NB4 (cell line): ENCODE results near the gene SMAD2.

ENCODE experiments used
- DNase-seq: peaks from one replicate; pipeline ENCODE4 v3.0.0; 2010; ENCODE audit warnings: low read depth
- H3K4me3 ChIP-seq: one replicate; pipeline ENCODE4 v1.5.1; 2011; ENCODE audit warnings: mild to moderate bottlenecking, low read depth, low read length, moderate library complexity
- MYC ChIP-seq: IDR thresholded peaks from 2 replicates; pipeline ENCODE4 v1.6.1; 2011; ENCODE audit warnings: low read depth, low read length
- POLR2A ChIP-seq: IDR thresholded peaks from 2 replicates; pipeline ENCODE4 v1.6.1; 2011; ENCODE audit warnings: mild to moderate bottlenecking; ENCODE audit not compliant: insufficient read length; ENCODE audit errors: extremely low read depth
- TF ChIP-seq, protein P1 (sequence below): IDR thresholded peaks from 2 replicates; pipeline ENCODE4 v1.6.1; 2011; ENCODE audit warnings: low read depth, low read length
- TF ChIP-seq, protein P2 (sequence below): IDR thresholded peaks from one replicate; pipeline ENCODE4 v1.5.1; 2012; ENCODE audit warnings: low read depth, low read length

Gene SMAD2

DNA sequence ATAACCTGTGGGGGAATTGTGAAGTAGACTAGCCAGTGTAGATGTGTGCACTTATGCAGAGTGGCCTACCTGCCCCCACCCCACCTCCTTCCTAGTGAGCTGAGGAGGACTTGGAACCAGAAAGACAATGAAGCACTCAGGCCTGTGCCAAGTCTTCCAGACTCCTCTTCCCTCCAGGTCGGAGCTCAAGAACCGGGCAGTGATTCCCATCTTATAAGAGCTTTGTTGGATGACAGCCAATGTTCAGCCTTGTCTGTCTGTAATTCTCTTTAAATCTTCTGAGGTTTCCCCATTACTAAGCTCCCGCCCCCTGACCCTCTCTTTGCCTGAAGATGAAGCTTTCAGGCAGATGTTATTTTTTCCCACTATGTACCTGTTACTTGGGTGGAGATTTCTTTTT is 121.0 kb downstream of the SMAD2 start:
- no peak for DNase-seq
- H3K4me3 ChIP-seq: no peak overlapping the region
- TF ChIP-seq, protein P1, sequence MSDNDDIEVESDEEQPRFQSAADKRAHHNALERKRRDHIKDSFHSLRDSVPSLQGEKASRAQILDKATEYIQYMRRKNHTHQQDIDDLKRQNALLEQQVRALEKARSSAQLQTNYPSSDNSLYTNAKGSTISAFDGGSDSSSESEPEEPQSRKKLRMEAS: no peak
- TF ChIP-seq POLR2A (no peak), MYC (no peak)
- TF ChIP-seq, protein P2, sequence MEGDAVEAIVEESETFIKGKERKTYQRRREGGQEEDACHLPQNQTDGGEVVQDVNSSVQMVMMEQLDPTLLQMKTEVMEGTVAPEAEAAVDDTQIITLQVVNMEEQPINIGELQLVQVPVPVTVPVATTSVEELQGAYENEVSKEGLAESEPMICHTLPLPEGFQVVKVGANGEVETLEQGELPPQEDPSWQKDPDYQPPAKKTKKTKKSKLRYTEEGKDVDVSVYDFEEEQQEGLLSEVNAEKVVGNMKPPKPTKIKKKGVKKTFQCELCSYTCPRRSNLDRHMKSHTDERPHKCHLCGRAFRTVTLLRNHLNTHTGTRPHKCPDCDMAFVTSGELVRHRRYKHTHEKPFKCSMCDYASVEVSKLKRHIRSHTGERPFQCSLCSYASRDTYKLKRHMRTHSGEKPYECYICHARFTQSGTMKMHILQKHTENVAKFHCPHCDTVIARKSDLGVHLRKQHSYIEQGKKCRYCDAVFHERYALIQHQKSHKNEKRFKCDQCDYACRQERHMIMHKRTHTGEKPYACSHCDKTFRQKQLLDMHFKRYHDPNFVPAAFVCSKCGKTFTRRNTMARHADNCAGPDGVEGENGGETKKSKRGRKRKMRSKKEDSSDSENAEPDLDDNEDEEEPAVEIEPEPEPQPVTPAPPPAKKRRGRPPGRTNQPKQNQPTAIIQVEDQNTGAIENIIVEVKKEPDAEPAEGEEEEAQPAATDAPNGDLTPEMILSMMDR: no peak

DNA sequence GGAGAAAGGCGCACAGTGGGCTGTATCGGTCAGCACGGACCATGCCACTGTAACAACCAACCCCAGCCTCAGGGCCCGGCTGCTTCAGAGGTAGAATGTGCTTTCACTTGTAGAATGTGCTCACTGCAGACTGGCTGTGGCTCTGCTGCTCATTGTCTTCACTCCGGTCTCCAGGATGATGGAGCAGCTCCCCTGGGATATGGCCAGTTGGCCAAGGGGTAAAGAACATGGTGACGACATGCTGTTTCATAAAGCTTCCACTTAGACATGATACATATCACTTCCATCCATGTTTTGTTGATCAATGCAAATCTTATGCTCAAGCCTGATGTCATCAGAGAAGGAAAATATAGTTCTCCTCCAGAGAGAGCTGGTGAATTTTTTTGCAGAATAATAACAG is 127.7 kb downstream of the SMAD2 start:
- TF ChIP-seq MYC: no peak
- no peak for TF ChIP-seq POLR2A
- TF ChIP-seq, protein P1: no peak
- TF ChIP-seq, protein P2: no peak
- DNase-seq: no peak
- H3K4me3 ChIP-seq: no peak overlapping the region

DNA sequence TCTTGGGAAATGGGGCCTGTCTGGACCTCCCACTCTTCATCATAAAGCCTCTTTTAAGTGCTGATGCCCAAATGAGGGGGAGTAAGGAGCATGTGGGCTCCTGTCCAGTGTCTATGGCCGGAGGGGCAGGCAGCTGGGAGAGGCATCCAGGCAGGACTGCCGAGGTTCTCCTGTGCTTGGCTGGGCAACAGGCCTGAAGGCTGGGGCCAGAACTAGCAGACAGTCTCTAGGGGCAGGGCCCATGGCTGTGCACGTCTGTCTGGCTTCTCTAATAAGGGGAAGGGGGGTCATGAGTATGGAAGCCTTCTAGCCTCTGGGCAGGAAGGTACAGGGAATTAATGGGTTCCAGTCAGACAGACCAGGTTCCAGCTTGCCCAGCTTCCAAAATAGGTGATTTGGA is 128.6 kb downstream of the SMAD2 start:
- TF ChIP-seq POLR2A (no peak), MYC (no peak)
- TF ChIP-seq, protein P2: no peak
- TF ChIP-seq, protein P1: no peak
- H3K4me3 ChIP-seq: no peak overlapping the region
- no peak for DNase-seq

DNA sequence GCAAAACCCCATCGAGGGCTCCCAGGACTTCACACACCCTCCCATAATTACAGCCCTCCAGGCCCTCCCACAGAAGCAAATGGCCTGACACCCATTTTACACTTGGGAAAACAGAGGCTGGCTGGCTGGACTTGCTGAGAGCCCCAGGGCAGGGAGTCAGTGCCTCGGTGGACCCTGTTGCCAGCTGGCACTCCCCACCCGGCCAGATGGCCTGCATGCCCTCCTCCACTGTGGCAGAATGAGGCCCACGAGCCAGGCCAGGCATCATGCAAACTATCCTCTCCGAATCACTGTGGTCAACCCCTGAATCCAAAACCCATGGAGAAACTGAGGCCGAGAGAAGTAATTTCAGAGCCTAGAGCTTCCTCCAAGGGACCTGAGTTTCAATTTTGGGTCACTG is 129.7 kb downstream of the SMAD2 start:
- TF ChIP-seq, protein P2: no peak
- TF ChIP-seq POLR2A (no peak), MYC (no peak)
- TF ChIP-seq, protein P1: no peak
- no peak for DNase-seq
- no peak overlapping the region for H3K4me3 ChIP-seq

DNA sequence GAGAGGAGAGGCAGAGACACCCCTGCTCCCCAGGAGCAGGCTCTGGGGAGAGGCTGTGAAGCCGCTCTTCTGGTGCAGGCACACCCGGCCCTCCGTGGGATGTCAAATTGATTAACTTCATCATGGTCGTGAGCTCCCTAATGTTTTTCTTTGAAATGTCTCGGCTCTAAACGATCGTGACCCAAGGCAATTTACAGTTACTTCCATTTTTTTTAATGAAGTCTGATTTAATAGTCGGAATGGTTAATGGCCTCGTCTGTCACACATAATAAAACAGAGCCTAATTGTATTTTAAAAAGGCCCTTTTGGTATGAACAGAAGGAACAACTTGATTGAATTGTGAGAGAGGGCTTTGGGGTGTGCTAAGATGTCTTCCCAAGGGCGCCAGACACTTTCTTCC is 130.2 kb downstream of the SMAD2 start:
- H3K4me3 ChIP-seq: no peak overlapping the region
- TF ChIP-seq, protein P2: no peak
- TF ChIP-seq, protein P1: no peak
- TF ChIP-seq MYC: no peak
- TF ChIP-seq POLR2A: no peak
- DNase-seq: no peak

DNA sequence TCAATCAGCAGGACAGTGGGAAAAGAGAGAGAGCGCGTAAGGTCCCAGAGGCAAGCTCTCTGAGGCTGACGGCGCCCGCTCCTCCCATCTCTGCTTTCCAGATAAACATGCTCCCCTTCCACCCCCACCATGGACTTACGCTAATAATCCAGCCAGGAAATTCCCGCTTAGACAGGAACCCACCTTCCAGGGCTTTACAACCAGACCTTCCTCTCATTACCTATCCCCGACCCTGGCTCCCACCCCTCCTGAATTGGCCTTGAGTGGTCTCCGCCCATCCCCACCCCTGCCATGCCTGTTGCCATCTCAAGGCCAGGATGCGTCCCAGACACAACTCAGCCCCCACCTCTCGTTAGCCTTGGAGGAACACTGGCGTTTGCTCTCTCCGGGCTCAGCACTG is 131.1 kb downstream of the SMAD2 start:
- TF ChIP-seq MYC (no peak), POLR2A (no peak)
- TF ChIP-seq, protein P2: no peak
- TF ChIP-seq, protein P1: no peak
- DNase-seq: no peak
- no peak overlapping the region for H3K4me3 ChIP-seq
